Left ventricle myocardium inferior (tissue), 1 donor: ENCODE measurements around the gene HOXB1. TPM values are rescaled to one million over a fixed set of nuclear protein-coding genes. Genes with fewer than 3 reads are reported as not detected.

Source experiments
- DNase-seq: peaks from one replicate; pipeline ENCODE4 v3.0.0-alpha.2; 2020
- H3K27ac ChIP-seq: fragments of 200-600 bp; replicated peaks from 2 replicates; pipeline ENCODE4 v1.8.0; 2021
- H3K27me3 ChIP-seq: fragments of 200-600 bp; 2 replicates; pipeline ENCODE4 v1.8.0; 2021; ENCODE audit warnings: low read depth
- H3K36me3 ChIP-seq: fragments of 200-600 bp; 2 replicates; pipeline ENCODE4 v1.8.0; 2021
- H3K4me1 ChIP-seq: fragments of 200-600 bp; 2 replicates; pipeline ENCODE4 v1.8.0; 2021
- H3K4me3 ChIP-seq: fragments of 200-600 bp; 2 replicates; pipeline ENCODE4 v1.8.0; 2021; ENCODE audit warnings: mild to moderate bottlenecking, moderate library complexity
- H3K9me3 ChIP-seq: fragments of 200-600 bp; replicated peaks from 2 replicates; pipeline ENCODE4 v1.8.0; 2021
- intact Hi-C: fragments of 100-400 bp; cut with micrococcal nuclease; formaldehyde crosslinking; loops from one replicate; pipeline ENCODE4 v1.11.0; 2022
- total RNA-seq: library from RNA; stranded (reverse); fragmentation: NEBNext Ultra II Directional; extraction: Animal tissue kit (Norgen Biotek cat#: 25700); gene quantifications from one replicate; pipeline ENCODE4 v1.2.1, GENCODE V29; 2021
- TF ChIP-seq, protein P1 (sequence below): fragments of 200-600 bp; IDR thresholded peaks from 2 replicates; pipeline ENCODE4 v1.8.0; 2021; ENCODE audit warnings: antibody characterized with exemption, mild to moderate bottlenecking, borderline replicate concordance
- donor health status: DM: no; HTN: yes; CAD: no; lungs with severe emphysema.

HOXB1 gene
- total RNA-seq, 1 donor from 2014 or later = not detected

DNA sequence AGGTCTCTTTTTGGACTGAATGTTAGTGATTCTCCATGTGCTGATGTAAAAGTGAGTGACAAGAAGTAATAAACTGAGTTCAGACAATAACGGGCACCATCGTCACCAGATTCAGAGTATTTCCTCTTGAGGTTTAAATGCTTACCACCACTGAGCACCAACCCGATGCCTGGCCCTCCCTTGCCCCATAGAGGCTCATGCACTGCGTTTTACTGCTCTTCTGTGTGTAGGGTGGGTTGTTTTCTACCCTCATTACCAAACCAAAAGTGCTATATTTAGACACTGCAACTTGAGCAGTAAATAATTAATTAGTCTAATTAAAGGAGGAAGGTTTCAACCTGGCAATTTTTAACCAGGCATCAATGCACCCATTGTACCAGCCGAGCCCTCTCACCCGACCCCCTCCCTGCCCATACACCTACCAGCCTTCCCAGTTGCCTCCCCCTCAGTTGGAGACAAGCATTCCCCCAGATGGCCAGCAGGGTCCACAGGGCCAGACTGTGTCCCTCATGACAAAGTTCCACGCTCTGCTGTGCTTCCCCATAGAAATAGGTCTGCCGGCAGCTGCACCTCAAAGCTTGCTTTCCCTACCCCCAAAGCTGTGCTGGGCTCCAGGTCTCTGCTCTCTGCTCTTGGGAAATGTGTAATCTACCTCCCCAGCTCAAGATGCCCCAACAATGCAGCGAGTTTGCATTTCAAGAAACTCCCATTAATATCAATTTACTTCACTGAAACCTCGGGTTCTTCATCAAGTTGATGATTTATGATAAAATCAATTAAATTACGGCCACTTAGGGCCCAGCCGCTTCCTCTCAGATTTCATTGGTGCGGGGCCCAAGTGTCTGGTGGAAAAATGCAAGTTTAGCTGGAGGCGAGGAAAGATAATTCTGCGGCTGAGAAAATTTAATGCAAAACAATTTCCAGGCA lies 31.3 kb upstream of the HOXB1 start:
- Histone ChIP-seq H3K27me3 (peaks cover 99% of the 10 kb centered on the region), H3K4me3 (no peak overlapping the region)

DNA sequence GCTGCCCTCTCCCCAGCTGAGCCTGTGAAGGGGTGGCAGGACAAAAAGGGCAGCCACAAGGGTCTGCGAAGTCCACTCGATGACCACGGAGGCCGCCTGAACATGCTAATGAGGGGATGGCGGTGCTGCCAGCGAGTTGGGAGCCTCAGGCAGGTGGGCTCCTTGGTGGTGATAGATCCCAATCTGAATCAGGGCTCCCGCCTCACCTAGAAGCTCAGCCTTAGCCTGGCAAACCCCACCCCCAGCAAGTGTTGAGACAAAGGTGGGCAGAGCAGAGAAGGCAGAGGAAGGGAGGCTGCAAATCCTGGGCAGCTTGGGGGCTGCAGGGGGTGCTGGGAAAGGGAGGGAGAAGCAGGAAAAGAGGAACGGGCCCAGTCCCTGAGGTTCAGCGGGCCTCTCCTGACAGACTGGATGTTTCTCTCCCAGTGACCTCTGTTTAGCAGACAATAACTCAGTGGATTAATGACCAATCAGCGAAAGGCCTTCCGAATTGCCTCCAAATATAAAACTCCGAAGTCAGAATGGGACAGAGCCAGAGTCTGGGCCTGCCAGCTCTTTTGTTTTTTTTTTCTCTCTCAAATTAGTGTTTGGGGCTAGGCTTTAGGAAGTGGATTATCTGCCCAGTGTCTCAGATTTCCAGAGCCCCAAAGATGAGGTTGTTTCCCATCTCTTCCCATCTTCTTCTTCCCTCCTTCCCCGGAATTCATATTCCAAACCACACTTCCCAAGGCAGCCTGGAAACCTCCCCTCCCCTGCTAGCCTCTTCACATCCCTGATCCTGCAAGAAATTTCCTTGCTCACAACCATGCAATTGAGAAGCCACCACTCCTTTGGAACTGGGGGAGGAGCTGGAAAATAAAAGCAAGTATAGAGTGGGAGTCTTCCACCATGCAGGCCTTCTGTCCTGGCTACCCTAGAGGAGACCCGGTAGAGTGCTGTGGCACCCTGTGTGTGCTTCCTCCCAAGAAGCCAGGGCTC lies 29.3 kb upstream of the HOXB1 start:
- Histone ChIP-seq H3K36me3 (no peaks in the 10 kb centered on the region), H3K4me1 (peaks cover 20% of the 10 kb centered on the region)
- TF ChIP-seq, protein P1, sequence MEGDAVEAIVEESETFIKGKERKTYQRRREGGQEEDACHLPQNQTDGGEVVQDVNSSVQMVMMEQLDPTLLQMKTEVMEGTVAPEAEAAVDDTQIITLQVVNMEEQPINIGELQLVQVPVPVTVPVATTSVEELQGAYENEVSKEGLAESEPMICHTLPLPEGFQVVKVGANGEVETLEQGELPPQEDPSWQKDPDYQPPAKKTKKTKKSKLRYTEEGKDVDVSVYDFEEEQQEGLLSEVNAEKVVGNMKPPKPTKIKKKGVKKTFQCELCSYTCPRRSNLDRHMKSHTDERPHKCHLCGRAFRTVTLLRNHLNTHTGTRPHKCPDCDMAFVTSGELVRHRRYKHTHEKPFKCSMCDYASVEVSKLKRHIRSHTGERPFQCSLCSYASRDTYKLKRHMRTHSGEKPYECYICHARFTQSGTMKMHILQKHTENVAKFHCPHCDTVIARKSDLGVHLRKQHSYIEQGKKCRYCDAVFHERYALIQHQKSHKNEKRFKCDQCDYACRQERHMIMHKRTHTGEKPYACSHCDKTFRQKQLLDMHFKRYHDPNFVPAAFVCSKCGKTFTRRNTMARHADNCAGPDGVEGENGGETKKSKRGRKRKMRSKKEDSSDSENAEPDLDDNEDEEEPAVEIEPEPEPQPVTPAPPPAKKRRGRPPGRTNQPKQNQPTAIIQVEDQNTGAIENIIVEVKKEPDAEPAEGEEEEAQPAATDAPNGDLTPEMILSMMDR = no peak

More for the DNA sequence above, 31.3 kb upstream of the HOXB1 start:
- TF ChIP-seq, protein P1 = peak; percentile 8
- no peak overlapping the region for H3K27ac ChIP-seq
- no peaks in the 10 kb centered on the region for H3K9me3 ChIP-seq
- peaks cover 20% of the 10 kb centered on the region for H3K4me1 ChIP-seq
- DNase-seq = no peak
- H3K36me3 ChIP-seq = no peaks in the 10 kb centered on the region
- intact Hi-C loops = no loop called here

DNA sequence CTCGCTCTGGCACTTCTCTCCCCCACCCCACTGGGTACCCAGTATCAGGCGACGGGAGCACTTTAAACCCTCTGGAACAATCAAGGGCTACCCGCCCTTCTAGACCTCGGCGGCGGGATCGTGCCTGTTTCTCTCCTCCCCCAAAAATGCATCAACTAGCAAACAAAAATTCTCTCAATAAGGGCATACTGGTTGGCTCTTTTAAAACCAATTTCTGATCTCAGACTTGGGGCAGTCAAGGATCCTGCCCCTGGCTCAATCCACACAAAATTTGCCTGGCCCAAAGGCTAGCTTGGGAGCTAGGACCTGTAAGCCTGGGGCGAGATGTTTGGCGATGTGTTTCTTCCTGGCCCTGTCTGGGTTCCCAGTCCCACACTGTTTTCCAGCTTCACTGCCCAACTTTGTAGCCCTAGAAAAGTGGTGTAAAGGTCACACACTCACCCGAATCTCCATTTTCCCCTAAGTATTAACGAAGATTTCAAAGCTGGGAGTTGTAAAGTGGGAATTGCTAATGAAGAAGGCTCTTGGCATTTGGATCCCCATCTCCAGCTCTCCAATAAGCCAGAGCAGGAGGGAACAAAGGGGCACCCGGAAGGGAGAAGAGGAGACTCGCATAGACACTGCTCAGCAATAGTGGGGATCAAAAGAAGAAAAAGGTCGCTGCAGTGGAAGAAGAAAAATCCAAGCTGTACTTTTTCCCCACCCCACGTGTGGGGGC lies 28.5 kb upstream of the HOXB1 start:
- peaks cover 99% of the 10 kb centered on the region for H3K27me3 ChIP-seq
- no peaks in the 10 kb centered on the region for H3K9me3 ChIP-seq
- no peak overlapping the region for H3K4me3 ChIP-seq
- no peak for DNase-seq
- intact Hi-C loops = no loop called here
- no peaks in the 10 kb centered on the region for H3K36me3 ChIP-seq
- H3K4me1 ChIP-seq = peaks cover 22% of the 10 kb centered on the region
- H3K27ac ChIP-seq = no peak overlapping the region
- TF ChIP-seq, protein P1 = no peak

More for the DNA sequence above, 29.3 kb upstream of the HOXB1 start:
- Histone ChIP-seq H3K27ac (no peak overlapping the region), H3K9me3 (no peaks in the 10 kb centered on the region), H3K4me3 (no peak overlapping the region), H3K27me3 (peaks cover 99% of the 10 kb centered on the region)
- DNase-seq = no peak
- intact Hi-C loops = no loop called here

DNA sequence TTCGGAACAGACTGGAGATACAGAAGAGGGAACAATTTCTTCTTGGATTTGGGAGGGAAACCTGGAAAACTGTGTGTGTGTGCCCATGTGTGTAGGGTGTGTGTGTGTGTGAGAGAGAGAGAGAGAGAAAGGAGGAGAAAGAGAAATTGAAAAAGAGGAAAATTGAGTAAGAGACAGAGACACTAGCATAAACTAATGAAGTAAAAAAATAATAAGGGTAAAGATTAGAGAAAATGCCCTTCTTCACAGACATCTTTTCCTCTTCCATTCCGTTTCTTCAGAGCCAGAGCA lies 28.0 kb upstream of the HOXB1 start:
- Histone ChIP-seq H3K9me3 (no peaks in the 10 kb centered on the region), H3K36me3 (no peaks in the 10 kb centered on the region), H3K27me3 (peaks cover 99% of the 10 kb centered on the region), H3K27ac (no peak overlapping the region), H3K4me3 (no peak overlapping the region), H3K4me1 (peaks cover 22% of the 10 kb centered on the region)
- intact Hi-C loops = no loop called here
- TF ChIP-seq, protein P1 = no peak
- no peak for DNase-seq
